ENCODE measurements around the gene RPL41.

The RPL41 gene

DNA sequence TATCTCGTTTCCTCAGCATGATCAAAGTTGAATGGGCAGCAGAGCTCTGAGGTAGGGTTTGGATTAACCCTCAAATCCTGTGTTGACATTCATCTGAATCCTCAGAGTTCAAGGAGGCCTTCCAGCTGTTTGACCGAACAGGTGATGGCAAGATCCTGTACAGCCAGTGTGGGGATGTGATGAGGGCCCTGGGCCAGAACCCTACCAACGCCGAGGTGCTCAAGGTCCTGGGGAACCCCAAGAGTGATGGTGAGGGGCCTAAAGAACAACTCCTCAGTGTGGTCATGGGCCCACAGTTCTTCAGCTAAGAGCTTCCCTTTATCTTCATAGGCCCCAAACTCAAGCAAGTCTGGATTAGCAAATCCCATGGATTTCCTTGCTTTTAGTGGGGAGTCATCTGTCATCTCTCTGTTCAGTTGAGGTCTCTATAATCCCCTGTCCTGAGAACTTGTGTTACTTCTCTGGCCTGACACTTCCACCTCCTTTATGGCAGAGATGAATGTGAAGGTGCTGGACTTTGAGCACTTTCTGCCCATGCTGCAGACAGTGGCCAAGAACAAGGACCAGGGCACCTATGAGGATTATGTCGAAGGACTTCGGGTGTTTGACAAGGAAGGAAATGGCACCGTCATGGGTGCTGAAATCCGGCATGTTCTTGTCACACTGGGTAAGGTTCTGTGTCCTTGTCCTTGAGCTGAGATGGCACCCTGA lies 43.2 kb downstream of the RPL41 start:
- TF ChIP-seq EGR1 (IDR thresholded peaks at IDR 0.05) (no peak), NFIC (IDR thresholded peaks at IDR 0.05) (no peak), FOXM1 (IDR thresholded peaks at IDR 0.05; ENCODE audit: borderline replicate concordance, low read depth) (no peak), CREB1 (IDR thresholded peaks at IDR 0.05; ENCODE audit: low read depth) (no peak)
- TF ChIP-seq, protein P1, sequence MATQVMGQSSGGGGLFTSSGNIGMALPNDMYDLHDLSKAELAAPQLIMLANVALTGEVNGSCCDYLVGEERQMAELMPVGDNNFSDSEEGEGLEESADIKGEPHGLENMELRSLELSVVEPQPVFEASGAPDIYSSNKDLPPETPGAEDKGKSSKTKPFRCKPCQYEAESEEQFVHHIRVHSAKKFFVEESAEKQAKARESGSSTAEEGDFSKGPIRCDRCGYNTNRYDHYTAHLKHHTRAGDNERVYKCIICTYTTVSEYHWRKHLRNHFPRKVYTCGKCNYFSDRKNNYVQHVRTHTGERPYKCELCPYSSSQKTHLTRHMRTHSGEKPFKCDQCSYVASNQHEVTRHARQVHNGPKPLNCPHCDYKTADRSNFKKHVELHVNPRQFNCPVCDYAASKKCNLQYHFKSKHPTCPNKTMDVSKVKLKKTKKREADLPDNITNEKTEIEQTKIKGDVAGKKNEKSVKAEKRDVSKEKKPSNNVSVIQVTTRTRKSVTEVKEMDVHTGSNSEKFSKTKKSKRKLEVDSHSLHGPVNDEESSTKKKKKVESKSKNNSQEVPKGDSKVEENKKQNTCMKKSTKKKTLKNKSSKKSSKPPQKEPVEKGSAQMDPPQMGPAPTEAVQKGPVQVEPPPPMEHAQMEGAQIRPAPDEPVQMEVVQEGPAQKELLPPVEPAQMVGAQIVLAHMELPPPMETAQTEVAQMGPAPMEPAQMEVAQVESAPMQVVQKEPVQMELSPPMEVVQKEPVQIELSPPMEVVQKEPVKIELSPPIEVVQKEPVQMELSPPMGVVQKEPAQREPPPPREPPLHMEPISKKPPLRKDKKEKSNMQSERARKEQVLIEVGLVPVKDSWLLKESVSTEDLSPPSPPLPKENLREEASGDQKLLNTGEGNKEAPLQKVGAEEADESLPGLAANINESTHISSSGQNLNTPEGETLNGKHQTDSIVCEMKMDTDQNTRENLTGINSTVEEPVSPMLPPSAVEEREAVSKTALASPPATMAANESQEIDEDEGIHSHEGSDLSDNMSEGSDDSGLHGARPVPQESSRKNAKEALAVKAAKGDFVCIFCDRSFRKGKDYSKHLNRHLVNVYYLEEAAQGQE (IDR thresholded peaks at IDR 0.05; ENCODE audit: low read depth), result no peak

- TF ChIP-seq FOXM1 (IDR thresholded peaks at IDR 0.05; ENCODE audit: borderline replicate concordance, low read depth), result no peak
- no peak for TF ChIP-seq MAX (IDR thresholded peaks at IDR 0.05)
- no peak for TF ChIP-seq TCF12 (IDR thresholded peaks at IDR 0.05; ENCODE audit: low read depth)
- TF ChIP-seq CEBPB (IDR thresholded peaks at IDR 0.05), result no peak
- no peak for TF ChIP-seq TEAD4 (IDR thresholded peaks at IDR 0.05)
- no peak for TF ChIP-seq NFIC (IDR thresholded peaks at IDR 0.05)
- TF ChIP-seq, protein P2, sequence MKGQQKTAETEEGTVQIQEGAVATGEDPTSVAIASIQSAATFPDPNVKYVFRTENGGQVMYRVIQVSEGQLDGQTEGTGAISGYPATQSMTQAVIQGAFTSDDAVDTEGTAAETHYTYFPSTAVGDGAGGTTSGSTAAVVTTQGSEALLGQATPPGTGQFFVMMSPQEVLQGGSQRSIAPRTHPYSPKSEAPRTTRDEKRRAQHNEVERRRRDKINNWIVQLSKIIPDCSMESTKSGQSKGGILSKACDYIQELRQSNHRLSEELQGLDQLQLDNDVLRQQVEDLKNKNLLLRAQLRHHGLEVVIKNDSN (IDR thresholded peaks at IDR 0.05), result no peak
- no peak for TF ChIP-seq CREB1 (IDR thresholded peaks at IDR 0.05; ENCODE audit: low read depth)
- no peak for TF ChIP-seq EGR1 (IDR thresholded peaks at IDR 0.05)
- TF ChIP-seq, protein P1 (IDR thresholded peaks at IDR 0.05; ENCODE audit: low read depth), result no peak
- no peak for TF ChIP-seq EP300 (IDR thresholded peaks at IDR 0.05; ENCODE audit: borderline replicate concordance)
- TF ChIP-seq ZBTB7A (IDR thresholded peaks at IDR 0.05; ENCODE audit: low read depth), result no peak
- TF ChIP-seq TAF1 (IDR thresholded peaks at IDR 0.05; ENCODE audit: low read depth), result no peak
- no peak for TF ChIP-seq YY1 (IDR thresholded peaks at IDR 0.05; ENCODE audit: low read depth)
- no peak for TF ChIP-seq RAD21 (IDR thresholded peaks at IDR 0.05; ENCODE audit: low read depth)
These were observed 43.8 kb downstream of the RPL41 start for GRCh38 chr12:56160193-56160763.

GRCh38 chr12:56160894-56161689 lies 44.7 kb downstream of the RPL41 start:
- TF ChIP-seq, protein P2 (IDR thresholded peaks at IDR 0.05), result no peak
- TF ChIP-seq CEBPB (IDR thresholded peaks at IDR 0.05) (no peak), TEAD4 (IDR thresholded peaks at IDR 0.05) (no peak), TAF1 (IDR thresholded peaks at IDR 0.05; ENCODE audit: low read depth) (no peak), TCF12 (IDR thresholded peaks at IDR 0.05; ENCODE audit: low read depth) (no peak), ZBTB7A (IDR thresholded peaks at IDR 0.05; ENCODE audit: low read depth) (no peak), EGR1 (IDR thresholded peaks at IDR 0.05) (no peak), FOXM1 (IDR thresholded peaks at IDR 0.05; ENCODE audit: borderline replicate concordance, low read depth) (no peak)

- TF ChIP-seq RAD21 (IDR thresholded peaks at IDR 0.05; ENCODE audit: low read depth), result no peak
- TF ChIP-seq ZBTB7A (IDR thresholded peaks at IDR 0.05; ENCODE audit: low read depth), result no peak
- TF ChIP-seq MAX (IDR thresholded peaks at IDR 0.05), result no peak
- no peak for TF ChIP-seq TEAD4 (IDR thresholded peaks at IDR 0.05)
- TF ChIP-seq, protein P1 (IDR thresholded peaks at IDR 0.05; ENCODE audit: low read depth), result no peak
- TF ChIP-seq, protein P2 (IDR thresholded peaks at IDR 0.05), result no peak
- TF ChIP-seq YY1 (IDR thresholded peaks at IDR 0.05; ENCODE audit: low read depth), result no peak
- no peak for TF ChIP-seq TCF12 (IDR thresholded peaks at IDR 0.05; ENCODE audit: low read depth)
- no peak for TF ChIP-seq NFIC (IDR thresholded peaks at IDR 0.05)
- no peak for TF ChIP-seq FOXM1 (IDR thresholded peaks at IDR 0.05; ENCODE audit: borderline replicate concordance, low read depth)
- no peak for TF ChIP-seq CREB1 (IDR thresholded peaks at IDR 0.05; ENCODE audit: low read depth)
These were observed 45.4 kb downstream of the RPL41 start for GRCh38 chr12:56161690-56162351.
